DMS114 treated with DMSO at 0.1 percent for 48 hours (cell line): ENCODE measurements around the gene KISS1R.
"Not testable (repeated sequence)": the region's sequence is repeated elsewhere in the genome, so short reads cannot be mapped to it uniquely, and the experiment has no call there.

ENCODE experiments used
- DNase-seq: peaks from one replicate; lab custom pipeline; 2025; ENCODE audit not compliant: unreplicated experiment; lab: John Stamatoyannopoulos, UW

Gene KISS1R

DNA sequence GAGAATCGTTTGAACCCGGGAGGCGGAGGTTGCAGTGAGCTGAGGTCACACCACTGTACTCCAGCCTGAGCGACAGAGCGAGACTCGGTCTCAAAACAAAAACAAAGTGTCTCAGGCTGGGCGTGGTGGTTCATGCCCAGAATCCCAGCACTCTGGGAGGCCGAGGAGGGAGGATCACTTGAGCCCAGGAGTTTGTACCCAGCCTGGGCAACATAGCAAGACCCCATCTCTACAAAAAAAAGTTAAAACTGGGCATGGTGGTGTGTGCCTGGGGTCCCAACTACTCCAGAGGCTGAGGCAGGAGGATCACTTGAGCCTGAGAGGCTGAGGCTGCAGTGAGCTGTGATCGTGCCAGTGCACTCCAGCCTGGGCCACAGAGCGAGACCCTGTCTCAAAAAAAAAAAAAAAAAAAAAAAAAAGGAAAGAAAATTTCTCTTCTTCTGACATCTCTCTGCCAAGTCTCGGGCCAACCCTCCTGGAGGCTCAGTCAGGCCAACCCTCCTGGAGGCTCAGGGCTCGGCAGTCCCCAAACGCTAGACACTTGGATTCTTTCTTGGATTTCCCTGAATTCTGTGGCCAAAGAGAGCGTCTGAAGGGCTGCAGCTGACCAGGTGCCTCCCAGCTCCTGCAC, 35.0 kb downstream of the KISS1R start:
- DNase-seq = no peak

DNA sequence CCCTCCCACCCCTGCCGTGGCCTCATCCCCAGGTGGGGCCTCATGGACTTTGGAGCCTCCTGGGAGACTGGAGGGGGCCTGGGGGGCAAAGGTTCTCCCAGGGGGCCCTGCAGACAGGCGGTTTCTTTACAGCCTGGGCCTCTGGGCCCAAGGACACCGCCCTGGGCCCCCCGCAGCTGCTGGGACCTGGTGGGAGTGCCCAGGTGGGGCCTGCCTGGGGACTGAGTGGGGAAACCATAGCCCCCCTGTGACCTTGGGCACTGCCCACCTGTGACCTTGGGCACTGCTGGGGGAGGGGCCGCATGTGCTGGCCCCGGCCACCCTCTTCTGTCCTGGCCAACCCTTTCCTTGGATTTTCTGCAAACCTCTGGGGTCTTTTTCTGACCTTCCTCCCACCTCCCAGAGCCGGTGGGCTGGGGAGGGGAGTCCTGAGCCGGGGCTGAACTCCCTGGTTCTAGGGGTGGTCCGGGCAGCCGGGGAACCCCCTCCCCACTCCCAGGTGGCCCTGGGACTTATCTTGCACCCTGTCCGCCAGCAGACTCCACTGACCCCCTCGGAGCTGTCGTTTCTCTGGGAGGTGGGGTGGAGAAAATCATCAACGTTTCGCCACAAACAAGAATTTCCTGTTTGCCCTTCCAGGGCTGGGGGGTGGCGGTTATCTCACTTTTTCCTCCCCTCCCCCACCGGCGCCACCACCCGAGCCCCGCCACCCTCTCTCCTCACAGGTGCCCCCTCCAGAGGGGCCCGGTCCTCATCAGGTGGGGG, 35.7 kb downstream of the KISS1R start:
- no peak for DNase-seq

DNA sequence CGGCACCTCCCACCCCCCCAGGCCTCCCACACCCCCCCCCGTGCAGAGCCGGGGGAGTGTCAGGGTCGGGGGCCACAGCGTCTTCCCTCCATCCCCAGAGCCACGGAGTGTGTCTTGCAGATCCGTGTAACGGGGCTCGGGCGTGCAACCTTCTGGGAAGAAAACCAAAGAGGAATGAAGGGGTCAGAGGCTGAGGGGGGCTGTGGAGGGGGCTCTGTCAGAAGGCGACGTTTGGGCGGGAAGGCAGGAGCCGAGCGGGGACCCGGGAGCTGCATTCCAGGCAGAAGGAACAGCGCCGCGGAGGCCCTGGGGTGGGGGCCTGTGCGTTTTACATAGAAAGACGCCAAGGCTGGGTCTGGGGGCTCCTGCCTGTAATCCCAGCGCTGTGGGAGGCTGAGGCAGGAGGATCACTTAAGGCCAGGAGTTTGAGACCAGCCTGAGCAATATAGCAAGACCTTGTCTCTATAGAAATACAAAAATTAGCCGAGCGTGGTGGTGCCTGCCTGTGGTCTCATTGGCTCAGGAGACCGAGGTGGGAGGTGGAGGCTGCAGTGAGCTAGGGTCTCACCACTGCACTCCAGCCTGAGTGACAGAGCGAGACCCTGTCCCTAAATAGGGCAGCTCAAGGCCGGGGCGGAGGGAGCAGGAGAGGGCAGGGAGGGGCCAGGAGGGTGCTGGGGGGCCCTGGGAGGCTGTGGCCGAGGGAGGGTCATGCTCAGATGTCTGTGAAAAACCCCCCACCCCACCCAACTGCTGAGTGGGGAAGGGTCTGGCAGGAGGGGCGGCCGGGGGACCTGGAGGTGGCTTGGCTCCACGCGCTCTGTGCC, 36.5 kb downstream of the KISS1R start:
- DNase-seq = no peak

DNA sequence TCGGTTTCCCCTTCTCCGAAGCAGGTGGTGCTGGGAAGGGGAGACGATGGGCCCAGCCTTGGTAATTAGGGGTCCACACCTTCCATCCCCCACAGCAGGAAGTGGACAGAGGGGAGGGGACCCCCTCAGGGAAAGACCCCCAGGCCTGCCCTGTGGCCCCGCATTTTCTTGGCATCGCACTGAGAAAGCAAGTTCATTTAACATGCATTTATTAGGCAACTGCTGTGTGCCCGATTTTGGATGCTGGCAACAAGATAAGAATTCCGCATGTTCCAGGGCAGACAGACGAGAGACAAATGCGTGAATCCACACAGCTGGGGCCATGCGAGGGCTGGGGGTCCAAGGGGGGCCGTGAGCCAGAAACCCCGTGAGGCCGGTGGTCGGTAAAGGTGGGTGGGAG, 37.1 kb downstream of the KISS1R start:
- no peak for DNase-seq

DNA sequence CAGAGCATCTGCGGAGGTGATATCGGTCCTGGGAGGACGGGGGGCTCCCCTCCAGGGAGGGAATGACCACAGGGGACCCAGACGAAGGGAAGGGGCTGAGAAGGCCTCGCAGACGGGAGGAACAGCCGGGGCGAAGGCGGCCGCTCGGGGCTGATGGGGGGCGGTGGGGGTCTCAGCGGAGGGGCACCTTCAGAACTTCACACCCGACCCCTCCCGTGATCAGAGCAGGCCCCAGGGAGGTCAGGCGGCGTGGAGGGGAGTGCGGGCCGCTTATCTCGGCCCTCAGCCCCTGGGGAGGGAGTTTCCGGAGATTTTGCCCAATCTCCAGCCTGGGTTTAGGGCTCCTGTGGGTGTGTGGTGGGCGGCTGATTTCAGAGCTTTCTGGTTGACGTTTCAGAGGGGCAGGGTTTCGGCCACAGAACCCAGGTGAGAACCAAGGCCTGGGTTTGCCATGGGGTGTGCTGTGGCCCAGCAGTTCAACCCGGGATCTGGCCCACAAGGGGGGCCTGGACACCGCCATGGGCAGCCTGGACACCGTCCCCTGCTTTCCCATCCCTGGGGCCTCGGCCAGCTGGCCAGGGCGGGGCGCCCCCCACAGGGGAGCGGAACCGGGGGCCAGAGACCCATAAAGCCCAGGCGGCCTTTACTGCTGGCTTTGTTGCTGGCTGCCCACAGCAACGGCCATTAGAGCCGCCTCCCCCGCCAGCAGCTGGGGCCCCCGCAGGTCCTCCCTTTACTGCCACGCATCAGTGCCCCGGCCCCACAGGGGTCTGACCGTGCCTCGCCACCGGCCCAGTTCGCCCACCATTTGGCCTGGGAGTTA, 37.8 kb downstream of the KISS1R start:
- DNase-seq = no peak

DNA sequence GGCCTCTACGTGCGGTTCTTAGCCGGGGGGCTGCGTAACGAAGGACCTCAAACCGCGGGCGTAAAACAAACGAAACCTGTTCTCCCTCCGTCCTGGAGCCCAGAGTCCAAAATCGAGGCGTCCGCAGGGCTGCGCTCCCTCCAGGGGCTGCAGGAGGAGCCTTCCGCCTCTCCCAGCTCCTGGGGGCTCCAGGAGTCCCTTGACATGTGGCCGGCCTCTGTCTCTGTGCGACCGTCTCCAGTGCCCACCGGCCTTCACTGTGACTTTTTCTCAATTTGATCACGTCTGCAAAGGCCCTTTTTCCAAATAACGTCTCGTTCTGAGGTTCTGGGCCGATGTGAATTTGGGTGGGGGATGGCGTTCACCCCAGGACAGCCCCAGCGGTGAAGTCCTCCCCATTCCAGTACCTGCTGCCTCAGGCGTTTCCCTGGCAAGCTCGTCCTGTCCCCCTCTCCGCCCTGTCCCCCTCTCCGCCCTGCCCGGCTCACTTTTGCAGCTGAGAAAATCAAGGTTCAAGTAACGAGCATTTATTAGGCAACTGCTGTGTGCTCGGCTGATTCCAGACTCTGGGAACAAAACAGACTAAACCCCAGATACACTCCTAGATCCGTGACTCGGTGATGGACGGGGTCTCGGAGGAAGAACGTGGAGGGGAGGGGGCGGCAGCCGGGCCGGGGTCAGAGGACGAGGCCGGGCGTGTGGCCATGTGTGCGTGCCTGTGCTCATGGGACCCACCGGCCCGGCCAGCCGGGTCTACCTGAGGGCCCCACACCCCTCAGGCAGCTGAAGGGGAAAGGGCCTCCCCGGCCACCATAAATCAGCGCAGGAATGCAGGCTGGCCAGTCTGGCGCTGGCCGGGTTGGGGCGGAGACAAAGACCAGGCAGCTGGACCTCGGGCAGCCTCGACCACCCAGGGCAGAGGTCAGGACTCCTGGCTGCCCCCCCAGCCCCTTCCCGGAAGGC, 39.0 kb downstream of the KISS1R start:
- no peak for DNase-seq

DNA sequence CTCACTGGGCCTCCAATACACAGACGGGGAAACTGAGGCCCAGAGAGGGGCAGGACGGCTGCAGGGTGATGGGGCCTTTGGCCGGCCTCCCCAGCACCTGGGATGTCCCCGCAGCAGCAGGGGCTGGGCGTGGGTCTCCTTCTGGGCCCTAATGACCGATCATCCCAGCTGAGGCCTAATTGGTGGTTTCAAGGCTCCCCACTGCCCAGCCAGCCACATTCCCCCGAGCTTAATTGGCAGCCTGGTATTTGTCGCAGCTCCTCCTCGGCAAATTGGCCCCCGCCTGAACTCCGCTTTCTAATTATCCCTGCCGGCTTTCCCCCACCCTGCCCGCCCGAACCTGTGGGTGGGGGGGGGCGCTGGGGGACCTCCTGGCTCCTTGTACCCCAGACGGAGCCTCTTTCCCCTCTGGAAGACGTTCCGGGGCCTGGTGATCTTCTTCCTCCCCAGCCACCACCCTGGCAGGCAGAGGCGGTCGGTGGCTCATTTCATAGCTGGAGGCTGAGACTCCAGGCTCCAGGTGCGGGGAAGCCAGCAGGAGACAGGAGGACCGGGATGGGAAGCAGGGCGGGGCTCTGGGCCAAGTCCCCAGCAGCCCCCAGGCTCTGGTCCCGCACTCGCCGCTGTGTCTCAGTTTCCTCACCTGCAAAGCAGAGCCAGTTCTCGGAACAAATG, 39.8 kb downstream of the KISS1R start:
- DNase-seq = no peak

DNA sequence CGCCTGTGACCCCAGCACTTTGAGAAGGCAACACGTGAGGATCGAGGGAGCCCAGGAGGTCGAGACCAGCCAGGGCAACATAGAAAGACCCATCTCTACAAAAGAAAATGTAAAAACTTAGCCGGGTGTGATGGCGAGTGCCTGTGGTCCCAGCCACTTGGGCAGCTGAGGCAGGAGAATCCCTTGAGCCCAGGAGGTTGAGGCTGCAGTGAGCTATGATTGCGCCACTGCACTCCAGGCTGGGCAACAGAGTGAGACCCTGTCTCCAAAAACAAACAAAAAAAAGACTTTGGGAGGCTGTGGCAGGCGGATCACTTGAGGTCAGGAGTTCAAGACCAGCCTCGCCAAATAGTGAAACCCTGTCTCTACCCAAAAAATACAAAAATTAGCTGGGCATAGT, 40.4 kb downstream of the KISS1R start:
- DNase-seq = not testable (repeated sequence)

DNA sequence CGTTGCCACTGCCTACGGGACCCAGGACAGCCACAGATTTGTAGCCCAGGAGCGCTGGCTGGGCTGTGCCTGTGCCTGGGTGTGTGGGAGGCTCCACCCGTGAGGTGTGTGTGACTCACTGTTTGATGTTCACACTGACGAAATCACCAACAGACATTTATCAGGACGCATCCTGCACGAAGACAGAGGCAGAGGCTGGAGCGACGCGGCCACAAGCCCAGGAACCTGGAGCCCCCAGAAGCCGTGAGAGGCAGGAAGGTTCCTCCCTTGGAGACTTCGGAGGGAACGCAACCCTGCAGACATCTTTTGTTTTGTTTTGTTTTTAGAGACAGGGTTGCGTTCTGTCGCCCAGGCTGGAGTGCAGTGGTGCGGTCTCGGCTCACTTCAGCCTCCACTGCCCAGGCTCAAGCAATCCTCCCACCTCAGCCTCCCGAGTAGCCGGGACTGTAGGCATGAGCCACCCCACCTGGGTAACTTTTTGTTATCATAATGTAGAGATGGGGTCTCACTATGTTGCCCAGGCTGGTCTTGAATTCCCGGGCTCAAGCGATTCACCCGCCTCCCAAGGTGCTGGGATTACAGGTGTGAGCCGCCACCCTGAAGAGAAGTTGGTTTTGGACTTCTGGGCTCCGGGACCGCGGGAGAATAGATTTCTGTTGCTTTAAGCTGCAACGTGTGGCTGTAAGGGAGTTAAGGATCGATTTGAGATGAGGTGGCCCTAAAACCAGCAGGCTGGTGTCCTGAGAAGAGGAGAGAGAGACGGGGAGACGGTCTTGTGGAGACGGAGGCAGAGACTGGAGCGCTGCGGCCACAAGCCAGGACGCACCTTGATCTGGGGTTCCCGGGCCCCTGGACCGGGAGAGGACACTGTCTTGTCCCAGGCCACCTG, 42.1 kb downstream of the KISS1R start:
- DNase-seq = no peak

DNA sequence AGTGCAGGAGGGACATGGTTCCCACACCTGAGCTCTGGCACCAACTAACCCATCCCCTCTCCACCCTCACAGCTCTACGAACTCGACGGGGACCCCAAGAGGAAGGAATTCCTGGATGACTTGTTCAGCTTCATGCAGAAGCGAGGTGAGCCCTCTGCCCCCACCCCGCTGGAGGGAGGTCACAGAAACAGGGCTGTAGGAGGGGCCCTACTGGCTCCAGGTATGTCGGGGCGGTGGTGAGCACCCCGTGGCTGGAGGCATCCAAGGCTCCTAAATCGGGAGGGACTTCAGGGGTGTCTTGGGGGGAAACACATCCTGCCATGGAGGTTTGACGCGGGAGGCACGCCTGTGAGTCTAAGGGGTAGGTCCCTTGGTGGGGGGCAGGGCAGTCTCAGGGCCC, 42.9 kb downstream of the KISS1R start:
- no peak for DNase-seq

DNA sequence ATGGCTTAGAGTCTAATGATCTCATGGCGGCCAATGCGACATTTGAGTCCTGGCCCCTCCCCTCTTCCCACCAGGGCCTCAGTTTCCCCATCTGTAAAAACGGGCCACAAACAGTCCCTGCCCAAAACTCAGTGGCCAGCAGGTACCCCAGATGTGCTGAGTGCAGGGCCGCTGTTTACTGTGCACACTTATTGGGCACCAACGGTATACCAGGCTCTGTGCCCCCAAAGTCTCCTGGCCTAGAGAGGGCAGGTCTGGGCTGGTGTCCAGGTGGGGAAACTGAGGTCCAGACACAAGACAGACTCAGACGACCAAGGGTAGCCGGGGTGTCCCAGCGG, 43.4 kb downstream of the KISS1R start:
- DNase-seq = no peak

DNA sequence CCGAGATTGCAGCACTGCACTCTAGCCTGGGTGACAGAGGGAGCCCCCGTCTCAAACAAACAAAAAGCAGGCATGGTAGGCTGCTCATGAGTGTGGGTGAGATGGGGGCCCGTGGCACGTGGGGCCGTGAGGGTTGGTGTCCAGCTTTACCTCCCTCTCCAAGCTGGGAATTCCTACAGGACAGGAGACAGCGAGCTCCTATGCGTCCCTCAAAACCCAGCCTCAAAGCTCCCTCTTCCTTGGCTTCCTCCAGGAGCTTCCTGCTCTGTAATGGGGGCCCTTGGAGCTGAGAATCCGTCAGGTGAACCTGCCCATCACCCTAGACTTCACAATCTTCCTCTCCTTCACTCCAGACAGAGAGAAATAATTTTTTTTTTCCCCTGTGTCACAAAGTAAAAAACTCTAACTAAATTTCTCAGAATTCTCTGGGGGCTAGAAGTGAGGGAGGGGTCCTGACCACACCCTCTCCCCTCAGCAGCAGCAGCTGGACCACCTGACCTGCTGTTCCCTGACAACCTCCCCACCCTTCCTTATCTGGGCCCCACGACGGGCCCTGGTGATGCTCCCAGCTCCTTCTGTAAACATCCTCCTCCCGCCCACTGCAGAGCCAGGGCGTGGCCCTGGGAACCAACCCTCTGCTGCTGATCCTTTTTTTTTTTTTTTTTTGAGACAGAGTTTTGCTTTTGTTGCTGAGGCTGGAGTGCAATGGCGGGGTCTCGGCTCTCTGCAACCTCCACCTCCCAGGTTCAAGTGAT, 44.9 kb downstream of the KISS1R start:
- DNase-seq = no peak

DNA sequence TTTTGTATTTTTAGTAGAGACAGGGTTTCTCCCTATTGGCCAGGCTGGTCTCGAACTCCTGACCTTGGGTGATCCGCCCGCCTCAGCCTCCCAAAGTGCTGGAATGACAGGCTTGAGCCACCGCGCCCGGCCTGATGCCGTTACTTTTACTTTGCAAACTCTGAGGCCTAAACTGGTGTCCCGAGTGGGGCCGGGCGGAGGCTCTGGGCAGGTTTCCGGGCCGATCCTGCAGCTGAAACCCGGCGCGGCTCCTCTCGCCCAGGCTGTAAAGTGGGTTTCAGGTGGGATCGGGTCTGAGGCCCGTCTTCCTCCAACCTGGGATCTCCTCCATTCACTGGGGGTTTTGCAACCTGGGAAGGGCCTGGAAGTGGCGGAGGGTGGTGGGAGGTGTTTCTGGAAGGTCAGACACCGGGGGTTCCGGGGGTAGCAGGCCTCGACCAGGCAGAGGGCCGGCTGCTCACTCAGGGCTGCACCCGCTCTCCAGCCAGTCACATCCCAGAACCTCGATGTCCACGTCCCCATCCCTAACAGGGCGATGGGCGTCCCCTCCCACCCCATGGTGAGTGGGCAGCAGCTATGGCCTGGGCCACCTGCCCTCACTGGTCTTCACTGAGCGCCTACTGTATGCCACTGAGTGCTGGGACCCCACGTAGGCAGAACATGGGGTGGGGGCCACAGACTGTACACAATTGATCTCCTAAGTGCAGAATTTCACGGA, 45.7 kb downstream of the KISS1R start:
- DNase-seq = no peak

DNA sequence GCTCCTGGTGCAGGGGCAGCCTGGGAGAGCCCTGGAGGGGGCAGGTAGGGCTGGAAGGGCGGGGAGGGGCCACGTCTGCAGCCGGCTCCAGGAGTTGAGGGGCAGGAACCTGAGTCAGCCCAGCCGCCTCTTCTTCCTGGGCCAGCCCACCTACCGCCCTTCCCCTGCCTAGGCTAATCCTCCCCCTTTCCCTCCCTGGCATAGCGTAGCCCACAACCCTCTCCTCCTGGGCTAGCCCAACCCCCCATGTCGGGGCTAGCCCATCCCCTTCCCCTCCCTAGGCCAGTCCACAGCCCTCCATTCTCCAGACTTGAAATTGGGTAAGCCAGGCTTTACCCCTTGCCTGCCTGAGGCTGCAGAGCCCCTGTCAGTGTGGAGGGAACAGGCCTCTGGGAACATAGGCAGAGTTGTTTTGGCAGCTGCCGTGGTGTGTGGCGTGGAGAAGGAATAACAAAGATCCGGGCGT, 46.4 kb downstream of the KISS1R start:
- no peak for DNase-seq

DNA sequence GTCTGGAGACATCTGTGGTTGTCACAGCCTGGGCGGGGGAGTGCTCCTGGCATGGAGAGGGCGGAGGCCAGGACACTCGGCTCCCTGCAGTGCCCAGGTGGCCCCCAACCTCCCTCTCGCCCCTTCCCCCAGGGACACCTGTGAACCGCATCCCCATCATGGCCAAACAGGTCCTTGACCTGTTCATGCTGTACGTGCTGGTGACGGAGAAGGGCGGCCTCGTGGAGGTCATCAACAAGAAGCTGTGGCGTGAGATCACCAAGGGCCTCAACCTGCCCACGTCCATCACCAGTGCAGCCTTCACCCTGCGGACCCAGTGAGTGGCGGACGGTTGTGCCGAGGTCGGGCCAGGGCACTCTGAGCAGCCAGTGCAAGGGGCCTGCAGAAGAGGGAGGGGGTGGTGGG, 47.0 kb downstream of the KISS1R start:
- no peak for DNase-seq

DNA sequence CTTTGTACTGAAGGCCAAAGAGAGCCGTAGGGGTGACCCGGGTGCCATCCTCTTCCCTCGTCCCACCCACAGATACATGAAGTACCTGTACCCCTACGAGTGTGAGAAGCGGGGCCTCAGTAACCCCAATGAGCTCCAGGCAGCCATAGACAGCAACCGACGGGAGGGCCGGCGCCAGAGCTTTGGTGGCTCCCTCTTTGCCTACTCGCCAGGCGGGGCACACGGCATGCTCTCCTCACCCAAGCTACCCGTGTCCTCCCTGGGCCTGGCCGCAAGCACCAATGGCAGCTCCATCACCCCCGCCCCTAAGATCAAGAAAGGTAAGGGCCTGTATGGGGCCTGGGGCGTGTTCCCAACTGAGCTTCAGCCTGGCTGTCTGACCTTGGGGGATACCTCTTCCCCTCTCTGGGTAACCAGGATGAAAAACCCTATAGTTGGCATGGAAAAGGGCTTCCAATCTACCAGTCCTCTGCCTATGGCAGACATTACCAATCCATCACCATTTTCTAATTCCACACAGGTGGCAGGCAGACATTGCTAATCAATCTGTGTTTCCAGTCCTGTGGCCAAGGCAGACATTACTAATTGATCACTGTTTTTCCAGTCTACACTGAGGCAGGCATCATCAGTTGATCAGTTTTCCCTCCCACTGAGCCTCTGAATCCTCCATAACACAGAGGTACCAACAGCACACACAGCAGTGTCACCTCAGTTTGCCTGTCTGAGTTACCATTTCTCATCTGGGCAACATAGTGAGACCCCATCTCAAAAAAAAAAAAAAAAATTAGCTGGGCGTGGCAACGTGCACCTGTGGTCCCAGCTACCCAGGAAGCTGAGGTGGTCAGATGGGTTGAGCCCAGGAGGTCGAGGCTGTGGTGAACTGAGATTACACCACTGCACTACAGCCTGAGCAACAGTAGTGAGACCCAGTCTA, 47.9 kb downstream of the KISS1R start:
- peak; percentile 13 for DNase-seq
